ENCODE data around the gene C3orf70.
"Not testable (repeated sequence)": the region's sequence is repeated elsewhere in the genome, so short reads cannot be mapped to it uniquely, and the experiment has no call there.

C3orf70 gene

GRCh38 chr3:185150561-185150960 lies 2.3 kb downstream of the C3orf70 start:
- no peak for DNase-seq

- DNase-seq: no peak
These were observed 3.3 kb downstream of the C3orf70 start for GRCh38 chr3:185149591-185149990.

DNA sequence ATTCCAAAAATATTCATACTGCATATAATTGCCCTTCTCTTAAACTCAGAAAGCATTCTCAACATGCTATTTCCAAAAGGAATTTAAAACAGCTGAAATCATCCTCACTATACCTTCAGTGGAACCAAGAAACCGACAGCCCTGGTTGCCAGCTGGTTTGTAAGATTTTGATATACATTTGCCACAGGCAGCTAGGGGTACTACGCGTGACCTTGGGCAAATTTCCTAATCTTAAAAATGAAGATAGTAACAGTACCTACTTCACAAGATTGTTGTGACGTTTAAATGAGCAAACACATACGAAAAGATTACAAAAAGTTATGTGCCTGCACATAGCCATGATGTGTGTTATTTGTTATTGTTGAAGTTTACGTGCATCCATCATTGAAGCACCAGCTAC lies 7.3 kb downstream of the C3orf70 start:
- DNase-seq: no peak

DNA sequence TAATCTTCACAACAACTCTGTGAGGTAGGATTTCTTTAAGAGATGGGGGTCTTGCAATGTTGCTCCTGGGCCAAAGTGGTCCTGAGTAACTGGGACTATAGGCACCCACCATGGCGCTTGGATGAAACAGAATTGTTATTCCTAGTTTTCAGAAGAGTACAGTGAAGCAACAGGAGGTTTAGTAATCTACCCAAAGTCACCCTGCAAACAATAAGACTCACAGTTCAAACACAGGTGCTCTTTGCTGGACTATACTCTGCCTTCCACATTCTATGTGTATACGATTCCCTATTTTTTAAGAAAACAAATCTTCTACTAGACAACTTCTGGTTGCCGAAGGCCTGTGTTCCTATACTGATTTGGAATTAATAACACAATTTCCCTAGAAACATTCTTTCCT lies 8.1 kb downstream of the C3orf70 start:
- no peak for DNase-seq

GRCh38 chr3:185137821-185138220 lies 15.0 kb downstream of the C3orf70 start:
- DNase-seq: no peak

DNA sequence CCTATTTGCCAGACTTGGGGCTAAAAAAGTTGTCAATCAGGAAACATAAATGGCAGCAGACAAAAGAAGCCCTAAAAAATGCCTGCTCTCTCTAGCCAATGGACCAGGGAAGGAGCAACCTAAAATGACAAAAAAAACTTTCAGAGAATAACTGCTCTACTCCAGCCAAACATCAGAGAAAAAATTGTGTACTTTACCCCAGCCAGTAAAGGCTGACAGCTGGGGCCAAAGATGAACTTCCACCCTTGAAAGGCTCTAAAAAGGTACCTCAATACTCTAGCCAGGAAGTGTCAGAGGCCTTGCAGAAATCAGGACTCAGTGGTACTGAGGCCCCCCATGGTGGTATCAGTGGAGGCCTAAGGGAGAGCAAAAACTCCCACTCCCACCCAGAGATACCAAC lies 18.4 kb downstream of the C3orf70 start:
- no peak for DNase-seq

DNA sequence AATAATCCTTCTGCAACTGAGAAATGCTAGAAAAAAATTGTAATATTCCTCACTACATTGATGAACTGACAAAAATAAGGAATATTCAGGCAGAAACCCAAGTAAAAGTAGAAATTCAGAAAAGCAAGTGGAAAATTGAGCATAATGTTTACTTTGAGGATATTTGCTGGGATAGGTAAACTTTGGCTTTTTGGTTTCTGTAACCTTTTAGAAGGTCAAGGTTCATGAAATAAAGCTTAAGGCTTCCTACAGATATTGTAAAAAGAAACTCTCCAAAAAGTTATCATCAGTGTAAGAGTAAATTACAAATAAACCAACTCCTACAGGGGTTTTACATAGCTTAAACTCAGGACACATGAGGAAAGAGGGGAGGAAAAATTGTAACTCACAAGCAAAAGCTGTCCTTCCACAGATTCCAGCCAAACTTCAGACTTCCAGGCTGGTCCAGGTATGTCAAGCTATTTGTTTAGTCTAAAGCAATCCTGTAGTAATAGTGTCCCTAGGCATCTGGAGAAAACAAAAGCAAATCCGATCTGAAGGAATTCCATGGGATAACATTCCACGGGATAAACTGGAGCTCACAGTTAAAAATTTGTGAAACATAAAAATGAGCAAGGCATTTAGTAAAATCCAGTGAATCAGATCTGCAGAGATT lies 21.1 kb downstream of the C3orf70 start:
- DNase-seq: no peak

DNA sequence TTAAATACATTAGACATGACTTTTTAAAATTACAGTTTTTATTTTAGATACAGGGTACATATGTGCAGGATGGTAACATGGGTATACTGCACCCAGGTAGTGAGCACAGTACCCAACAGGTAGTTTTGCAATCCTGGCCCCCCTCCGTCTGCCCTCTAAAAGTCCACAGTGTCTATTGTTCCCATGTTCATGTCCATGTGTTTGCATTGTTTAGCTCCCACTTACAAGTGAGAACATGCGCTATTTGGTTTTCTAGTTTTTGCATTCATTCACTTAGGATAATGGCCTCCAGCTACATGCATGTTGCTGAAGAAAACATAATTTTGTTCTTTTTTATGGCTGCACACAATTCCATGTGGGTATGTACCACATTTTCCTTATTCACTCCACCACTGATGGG lies 23.8 kb downstream of the C3orf70 start:
- no peak for DNase-seq

- no peak for DNase-seq
These were observed 26.7 kb downstream of the C3orf70 start for GRCh38 chr3:185126201-185126600.

GRCh38 chr3:185120126-185120525 lies 32.7 kb downstream of the C3orf70 start:
- DNase-seq: no peak

GRCh38 chr3:185115371-185115770 lies 37.5 kb downstream of the C3orf70 start:
- DNase-seq: no peak

DNA sequence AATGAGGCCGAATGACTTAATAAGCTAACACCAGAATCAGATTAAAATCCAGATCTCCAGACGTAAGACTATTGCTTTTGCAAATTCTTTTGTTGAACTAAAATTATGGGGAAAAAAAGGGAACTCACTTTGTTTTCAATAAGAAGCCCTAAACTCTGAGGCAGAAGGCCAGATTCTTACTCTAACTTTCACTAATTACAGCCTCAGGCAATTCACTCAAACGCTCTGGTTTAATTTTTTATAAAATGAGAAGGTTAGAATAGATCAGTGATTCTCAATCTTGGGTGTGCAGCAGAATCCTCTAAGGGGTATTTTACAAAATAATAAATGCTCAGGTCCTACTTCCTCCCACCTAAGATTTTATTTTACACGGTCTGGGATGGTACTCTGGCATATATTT lies 38.1 kb downstream of the C3orf70 start:
- DNase-seq: no peak

- DNase-seq: no peak
These were observed 40.7 kb downstream of the C3orf70 start for GRCh38 chr3:185112186-185112585.

- DNase-seq: not testable (repeated sequence)
These were observed 43.8 kb downstream of the C3orf70 start for GRCh38 chr3:185109012-185109411.

DNA sequence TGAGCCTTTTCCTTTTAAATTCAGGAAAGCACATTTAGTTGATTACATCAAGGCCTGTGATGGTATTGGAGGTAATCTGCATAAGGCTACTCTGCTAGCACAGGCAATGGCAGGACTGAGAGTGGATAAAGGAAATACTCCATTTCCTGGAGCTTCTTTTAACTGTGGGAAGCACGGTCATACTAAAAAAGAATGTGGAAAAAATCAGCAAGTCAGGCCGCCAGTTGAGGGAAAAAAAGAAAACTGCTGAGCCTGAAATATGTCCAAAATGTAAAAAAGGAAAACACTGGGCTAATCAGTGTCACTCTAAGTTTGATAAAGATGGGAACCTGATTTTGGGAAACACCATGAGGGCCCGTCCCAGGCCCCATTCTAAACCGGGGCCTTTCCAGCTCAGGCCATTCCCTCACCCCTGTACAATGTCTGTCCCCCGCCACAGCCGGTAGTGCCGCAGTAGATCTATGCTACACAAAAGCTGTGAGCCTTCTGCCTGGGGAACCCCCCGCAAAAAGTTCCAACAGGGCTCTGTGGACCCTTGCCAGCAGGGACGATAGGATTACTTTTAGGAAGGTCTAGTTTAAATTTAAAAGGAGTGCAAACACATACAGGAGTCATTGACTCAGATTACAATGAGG lies 46.5 kb downstream of the C3orf70 start:
- DNase-seq: not testable (repeated sequence)

DNA sequence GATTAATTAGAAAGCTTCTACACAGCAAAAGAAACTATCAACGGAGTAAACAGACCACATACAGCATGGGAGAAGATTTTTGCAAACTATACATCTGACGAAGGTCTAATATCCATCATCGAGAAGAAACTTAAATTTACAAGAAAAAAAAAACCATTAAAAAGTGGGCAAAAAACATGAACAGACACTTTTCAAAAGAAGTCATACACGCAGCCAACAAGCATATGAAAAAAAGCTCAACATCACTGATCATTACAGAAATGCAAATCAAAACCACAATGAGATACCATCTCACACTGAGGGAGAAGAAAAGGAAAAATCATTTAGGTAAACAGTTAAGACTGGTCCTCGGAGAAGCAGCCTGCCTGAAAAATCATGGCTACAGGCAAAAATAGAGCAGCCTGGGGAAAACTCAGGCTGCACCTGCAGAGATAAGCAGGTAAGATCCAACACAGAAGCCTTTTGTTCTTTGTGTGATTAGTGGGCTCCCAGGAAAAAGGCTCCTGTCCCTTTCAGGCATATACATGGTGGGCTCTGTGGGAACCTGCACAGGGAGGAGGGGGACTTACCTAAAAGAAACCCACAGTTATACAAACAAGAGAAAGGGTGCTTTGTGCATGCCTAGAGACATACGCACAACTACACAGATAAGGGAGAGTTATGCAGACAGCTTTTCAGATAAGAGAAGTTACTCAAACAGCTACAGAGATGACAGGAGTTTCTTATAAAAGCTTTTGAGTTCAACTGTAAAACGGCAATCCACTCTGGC lies 49.3 kb downstream of the C3orf70 start:
- DNase-seq: no peak

DNA sequence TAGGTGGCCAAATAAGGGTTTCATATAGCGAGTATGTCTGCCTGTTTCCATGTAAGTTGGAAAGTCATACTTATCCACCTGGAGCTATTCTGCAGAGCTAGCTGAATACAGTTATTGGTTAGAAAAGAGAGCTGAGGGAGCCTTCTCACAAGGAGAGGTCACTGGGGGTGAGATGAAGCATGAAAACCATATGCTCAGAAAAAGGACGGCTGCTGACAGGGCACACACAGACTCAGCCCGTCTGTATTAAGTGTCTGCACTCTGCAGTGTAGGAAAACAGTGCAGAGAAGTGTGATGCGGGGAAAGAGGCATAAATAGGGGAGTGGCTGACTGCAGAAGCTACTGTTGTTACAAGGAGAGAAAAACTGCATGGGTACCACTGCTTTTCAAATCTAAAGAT lies 58.2 kb downstream of the C3orf70 start:
- DNase-seq: no peak

DNA sequence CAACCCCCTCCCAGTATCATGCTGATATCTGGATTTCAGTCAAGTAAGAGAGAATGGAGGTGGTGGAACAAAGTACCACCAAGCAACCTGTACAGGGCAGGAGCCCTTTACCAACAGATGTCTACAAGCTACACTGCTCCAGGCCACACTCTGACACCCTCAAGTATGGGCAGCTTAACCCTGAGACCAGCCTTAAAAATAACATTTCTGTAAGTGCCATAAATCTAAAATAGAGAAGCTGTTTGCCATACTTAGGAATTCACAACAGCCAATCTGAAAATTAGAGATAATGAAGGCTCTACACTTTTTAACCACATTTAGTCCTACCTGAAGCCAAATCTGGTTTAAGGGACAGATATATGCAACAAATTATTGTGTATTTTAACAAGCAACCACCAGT lies 59.7 kb downstream of the C3orf70 start:
- no peak for DNase-seq

GRCh38 chr3:185090811-185091210 lies 62.0 kb downstream of the C3orf70 start:
- DNase-seq: no peak

- no peak for DNase-seq
These were observed 63.1 kb downstream of the C3orf70 start for GRCh38 chr3:185089751-185090150.

DNA sequence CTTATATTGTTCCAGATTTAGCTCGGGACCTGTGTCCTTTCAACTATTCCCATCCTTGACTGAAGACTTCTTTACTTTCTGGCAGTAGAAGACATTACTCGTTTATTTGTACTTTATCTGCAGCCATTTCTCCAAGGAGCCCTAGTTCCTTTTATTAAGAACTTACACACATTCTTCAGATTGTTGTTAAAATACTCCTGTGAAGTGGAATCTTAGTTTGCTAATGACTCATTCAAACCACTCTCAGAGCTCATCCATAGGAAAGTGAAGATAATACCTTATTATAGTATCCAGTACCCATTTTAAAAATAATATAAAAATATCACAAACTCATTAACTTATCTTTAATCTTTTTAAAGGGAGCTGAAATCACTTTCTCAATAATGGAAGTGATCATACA lies 63.5 kb downstream of the C3orf70 start:
- no peak for DNase-seq

DNA sequence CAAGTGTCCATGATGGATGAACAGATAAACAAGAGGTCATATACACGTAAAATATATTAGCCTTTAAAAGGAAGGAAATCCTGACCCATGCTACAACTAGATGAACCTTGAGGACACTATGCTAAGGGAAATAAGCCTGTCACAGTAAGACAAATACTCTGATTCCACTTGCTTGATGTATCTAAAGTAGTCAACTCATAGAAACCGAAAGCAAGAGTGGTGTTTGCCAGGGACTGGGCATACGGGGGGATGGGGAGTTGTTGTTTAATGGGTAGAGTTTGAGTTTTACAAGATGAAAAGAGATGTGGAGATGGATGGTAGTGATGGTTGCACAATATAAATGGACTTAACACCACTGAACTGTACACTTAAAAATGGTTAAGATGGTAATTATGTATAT lies 65.4 kb downstream of the C3orf70 start:
- DNase-seq: no peak

DNA sequence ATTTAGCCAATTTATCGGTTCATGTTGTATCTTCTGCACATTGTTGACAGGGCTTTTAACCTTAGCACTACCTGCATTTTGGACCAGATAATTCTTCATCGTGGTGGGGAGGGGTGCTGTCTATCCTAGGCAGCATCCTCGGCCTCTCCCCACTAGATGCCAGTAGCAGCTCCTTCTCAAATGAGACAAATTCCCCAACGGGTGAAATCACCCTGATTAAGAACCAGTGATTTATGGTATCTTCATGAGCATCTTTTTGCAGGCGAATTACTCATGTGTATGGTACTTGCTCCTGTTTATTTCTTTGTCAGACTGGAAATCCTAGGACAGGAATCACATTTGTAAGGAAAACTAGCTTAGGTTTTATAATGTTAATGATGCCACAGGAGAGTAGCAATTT lies 68.0 kb downstream of the C3orf70 start:
- no peak for DNase-seq

- DNase-seq: no peak
These were observed 68.5 kb downstream of the C3orf70 start for GRCh38 chr3:185084402-185084801.

Data from SHP77 treated with DMSO at 0.1 percent for 48 hours (cell line).